HepG2 (cell line): ENCODE data around the gene SIVA1. TPM values are rescaled to one million over a fixed set of nuclear protein-coding genes. Genes with fewer than 3 reads are reported as not detected.
A peak's percentile ranks its signal among the peaks of the same experiment; 100 is the strongest.

Experiments
- ATAC-seq: fragments of 200-7000 bp; cut with Tn5 transposase; 3 replicates; pipeline ENCODE4 v1.9.1; 2020; ENCODE audit warnings: mild to moderate bottlenecking, moderate library complexity
- BruUV-seq: library from RNA; stranded (reverse); fragments of 400-500 nt; replicated peaks from 2 replicates; lab custom pipeline; 2021; lab: Mats Ljungman, UMichigan
- CTCF ChIA-PET: fragments of 300-600 bp; formaldehyde crosslinking; extraction: SDS; loops from one replicate; lab custom pipeline; 2021; ENCODE audit warnings: low total read pairs, inconsistent platforms, low intra/inter-chr PET ratio; lab: Yijun Ruan, JAX
- POLR2A ChIA-PET: fragments of 350-600 bp; sonication (Branson Sonifier 250); formaldehyde crosslinking; loops from one replicate; lab custom pipeline; 2020; ENCODE audit warnings: antibody characterized with exemption, inconsistent platforms; lab: Yijun Ruan, JAX
- DNase-seq: peaks from one replicate; pipeline ENCODE4 v3.0.0-alpha.2; 2015; ENCODE audit warnings: low spot score
- FAIRE-seq: peaks from 3 replicates; lab custom pipeline; 2011; peaks lifted over from hg19 to GRCh38; lab: Jason Lieb, UNC
- H2AFZ ChIP-seq: one replicate; pipeline ENCODE4 v1.6.1; 2011; ENCODE audit warnings: low read length, inconsistent platforms
- H3K27ac ChIP-seq: fragments of 300-600 bp; 3 replicates; pipeline ENCODE4 v1.8.0; 2011; ENCODE audit warnings: mixed run types, mild to moderate bottlenecking, mixed read lengths, low read length, inconsistent platforms; ENCODE audit not compliant: insufficient read depth; ENCODE audit errors: extremely low read length
- H3K27me3 ChIP-seq, 2 experiments: fragments of 200-600 bp in 1 of 2; 2 replicates in 1 of 2; 3 replicates in 1 of 2; pipeline versions ENCODE4 v1.6.0 to v1.8.0; 2011; ENCODE audit warnings: low read length in 2 of 2, mild to moderate bottlenecking in 2 of 2, moderate library complexity in 2 of 2, inconsistent platforms in 1 of 2; ENCODE audit not compliant: insufficient read depth in 2 of 2, control insufficient read depth in 1 of 2
- H3K36me3 ChIP-seq, 2 experiments: fragments of 200-600 bp in 1 of 2; replicated peaks in 1 of 2; 2 replicates in 1 of 2; 3 replicates in 1 of 2; pipeline versions ENCODE4 v1.5.1 to v1.8.0; 2011; ENCODE audit warnings: low read length in 2 of 2, inconsistent platforms in 1 of 2; ENCODE audit not compliant: insufficient read depth in 2 of 2, control insufficient read depth in 1 of 2
- H3K4me1 ChIP-seq: 2 replicates; pipeline ENCODE4 v1.5.1; 2012; ENCODE audit warnings: low read length, inconsistent platforms; ENCODE audit not compliant: insufficient read depth
- H3K4me2 ChIP-seq: 2 replicates; pipeline ENCODE4 v1.6.0; 2011; ENCODE audit warnings: low read depth, low read length, inconsistent platforms
- H3K4me3 ChIP-seq, 3 experiments: fragments of 200-600 bp in 1 of 3; sonication (generic), shearing (Covaris generic) in 1 of 3; replicated peaks in 1 of 3; 2 replicates each; pipeline ENCODE4 v1.5.1; 2011 to 2016; ENCODE audit warnings: low read length in 3 of 3, inconsistent platforms in 2 of 3, low read depth in 2 of 3, mild to moderate bottlenecking in 2 of 3, control low read depth in 1 of 3, mixed read lengths in 1 of 3; ENCODE audit not compliant: insufficient read depth in 1 of 3
- H3K79me2 ChIP-seq: one replicate; pipeline ENCODE4 v1.6.1; 2011; ENCODE audit warnings: low read length, inconsistent platforms; ENCODE audit not compliant: insufficient read depth
- H3K9ac ChIP-seq: 2 replicates; pipeline ENCODE4 v1.6.0; 2011; ENCODE audit warnings: mild to moderate bottlenecking, low read depth, low read length, inconsistent platforms; ENCODE audit not compliant: insufficient read depth
- H3K9me3 ChIP-seq: 2 replicates; pipeline ENCODE4 v1.5.1; 2012; ENCODE audit warnings: mild to moderate bottlenecking, low read length
- H4K20me1 ChIP-seq: 2 replicates; pipeline ENCODE4 v1.6.0; 2011; ENCODE audit warnings: inconsistent platforms, mild to moderate bottlenecking, low read length, moderate library complexity; ENCODE audit not compliant: insufficient read depth
- ATM ChIP-seq: fragments of 450-650 bp; IDR thresholded peaks from 2 replicates; pipeline ENCODE4 v1.7.1; 2017; ENCODE audit warnings: mild to moderate bottlenecking, borderline replicate concordance
- MAFK ChIP-seq, 2 experiments: IDR thresholded peaks in 1 of 2; conservative IDR thresholded peaks in 1 of 2; 2 replicates each; pipeline ENCODE4 v1.6.1; 2011; ENCODE audit warnings: improper control_type of control experiment in 2 of 2, low read length in 2 of 2
- PRPF4 ChIP-seq: fragments of 200-400 bp; formaldehyde crosslinking; IDR thresholded peaks from 2 replicates; pipeline ENCODE4 v1.6.1; 2016; ENCODE audit warnings: low read length, low read depth; ENCODE audit not compliant: poor library complexity, severe bottlenecking
- RNF2 ChIP-seq: fragments of 450-650 bp; conservative IDR thresholded peaks from 2 replicates; pipeline ENCODE4 v1.6.1; 2016; ENCODE audit warnings: low read depth
- SMAD1 ChIP-seq: sonication (generic); formaldehyde crosslinking; IDR thresholded peaks from 2 replicates; pipeline ENCODE4 v1.4.0; 2020; ENCODE audit warnings: missing genetic modification reagents, low read depth, mild to moderate bottlenecking, borderline replicate concordance
- ZNF329 ChIP-seq: sonication (generic); formaldehyde crosslinking; IDR thresholded peaks from 2 replicates; pipeline ENCODE4 v1.9.0; 2021; ENCODE audit warnings: low read depth, mild to moderate bottlenecking, missing genetic modification reagents
- ZNF563 ChIP-seq: sonication (generic); formaldehyde crosslinking; IDR thresholded peaks from 2 replicates; pipeline ENCODE4 v1.8.0; 2022; ENCODE audit warnings: mild to moderate bottlenecking, moderate library complexity, missing genetic modification reagents
- WGBS: methylation state at CpG from one replicate; pipeline ENCODE4 v1.1.6; 2017; ENCODE audit warnings: low lambda C conversion rate; 5-methylcytosine and 5-hydroxymethylcytosine counted together
- in situ Hi-C: cut with HindIII; loops from 2 replicates; pipeline ENCODE4 v1.10.0; 2017; ENCODE audit warnings: low pct_unique_long_range_greater_than_20kb; ENCODE audit not compliant: extremely low pct_ligation_motif_present
- intact Hi-C: fragments of 100-400 bp; cut with micrococcal nuclease; formaldehyde crosslinking; loops from one replicate; pipeline ENCODE4 v1.10.0; 2022; ENCODE audit not compliant: unreplicated experiment
- polyA plus RNA-seq, 8 experiments: library from polyadenylated mRNA; depleted of rRNA in 3 of 8; stranded (reverse) in 7 of 8; unstranded in 1 of 8; fragments of >200 nt; fragmentation: Illumina TruSeq in 4 of 8; extraction: Trizol in 4 of 8; gene quantifications; 2 replicates each; pipeline versions ENCODE4 v1.2.1 to v1.2.3, GENCODE V29; 2011 to 2016; ENCODE audit warnings: low read depth in 4 of 8, missing spikeins in 1 of 8, mixed read lengths in 1 of 8; ENCODE audit not compliant: insufficient read depth in 1 of 8
- total RNA-seq, 5 experiments: library from RNA; depleted of rRNA; stranded (reverse); fragments of >200 nt; fragmentation: Illumina TruSeq; extraction: Trizol; gene quantifications; 2 replicates each; pipeline ENCODE4 v1.2.3, GENCODE V29; 2016; ENCODE audit warnings: low read depth in 1 of 5
- TF ChIP-seq, protein P1 (sequence below): sonication (generic); formaldehyde crosslinking; IDR thresholded peaks from 2 replicates; pipeline ENCODE4 v1.4.0; 2020; ENCODE audit warnings: missing genetic modification reagents
- TF ChIP-seq, protein P2 (sequence below): sonication (generic); formaldehyde crosslinking; IDR thresholded peaks from 2 replicates; pipeline ENCODE4 v1.8.1; 2022; ENCODE audit warnings: low read depth, mild to moderate bottlenecking, missing genetic modification reagents
- TF ChIP-seq, protein P3 (sequence below): sonication (generic); formaldehyde crosslinking; IDR thresholded peaks from 2 replicates; pipeline ENCODE4 v1.5.1; 2020; ENCODE audit warnings: mild to moderate bottlenecking, missing genetic modification reagents, borderline replicate concordance

Gene SIVA1
- total and polyA plus RNA-seq, 2 of the 13 experiments (the other 11 are each of a cell fraction or from before 2014, with no cell fraction given) = 123 to 186 TPM

DNA sequence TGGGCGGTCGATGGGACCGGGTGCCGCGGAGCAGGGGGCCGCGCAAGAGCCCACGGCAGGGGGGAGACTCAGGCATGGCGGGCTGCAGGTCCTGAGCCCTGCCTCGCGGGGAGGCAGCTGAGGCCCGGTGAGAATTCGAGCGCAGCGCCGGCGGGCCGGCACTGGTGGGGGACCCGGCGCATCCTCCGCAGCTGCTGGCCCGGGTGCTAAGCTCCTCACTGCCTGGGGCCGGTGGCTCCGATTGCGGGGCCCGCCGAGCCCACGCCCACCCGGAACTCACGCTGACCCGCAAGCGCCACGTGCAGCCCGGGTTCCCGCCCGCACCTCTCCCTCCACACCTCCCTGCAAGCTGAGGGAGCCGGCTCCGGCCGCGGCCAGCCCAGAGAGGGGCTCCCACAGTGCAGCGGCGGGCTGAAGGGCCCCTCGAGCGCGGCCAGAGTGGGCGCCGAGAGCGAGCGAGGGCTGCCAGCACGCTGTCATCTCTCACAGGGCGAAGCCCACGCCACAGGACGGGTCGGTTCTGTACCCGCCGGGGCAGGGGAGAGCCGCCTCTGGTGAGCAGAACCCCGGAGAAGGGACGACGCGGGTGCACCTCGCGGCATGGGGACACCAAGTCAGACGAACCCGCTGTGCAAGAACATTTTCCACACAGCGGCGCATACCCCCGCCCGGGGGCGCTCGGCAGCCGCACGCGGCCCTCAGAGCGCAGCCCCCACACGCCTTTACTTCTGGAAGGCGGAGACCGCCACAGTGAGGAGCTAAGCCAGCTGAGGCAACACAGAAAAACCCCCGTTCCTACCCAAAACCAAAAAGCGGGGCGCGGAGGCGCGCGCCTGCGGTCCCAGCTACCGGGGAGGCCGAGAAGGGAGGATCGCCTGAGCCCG is 1.2 kb upstream of the SIVA1 start:
- Histone ChIP-seq H3K4me2 (peak overlapping the region; percentile 90), H3K36me3 (peaks cover 5 to 12% of the 10 kb centered on the region in 2 experiments; a peak in 3 of 5 replicates), H2AFZ (no peak overlapping the region), H3K9ac (peak overlapping the region; percentile 73), H3K9me3 (no peaks in the 10 kb centered on the region), H3K4me1 (peaks cover 78% of the 10 kb centered on the region), H3K27me3 (no peaks in the 10 kb centered on the region), H3K79me2 (peaks cover 38% of the 10 kb centered on the region), H4K20me1 (peaks cover 16% of the 10 kb centered on the region), H3K4me3 (peak overlapping the region; percentile 18 to 94 (median 42); a peak in 4 of 6 replicates), H3K27ac (peak overlapping the region; percentile 82)
- intact Hi-C loops (loop anchor here (2.0 kb wide), 1 partner anchor 15 kb away; no protein-coding TSS in a partner anchor), in situ Hi-C loops (no loop called here)
- POLR2A ChIA-PET = interaction anchor here (0.5 to 4.8 kb wide), 19 partner anchors 9 to 537 kb away, joined by 3 to 72 read pairs (median 7); partner anchors contain the start of genes ADSS1, CDCA4, CEP170B and ZBTB42
- FAIRE-seq (no peak), ATAC-seq (no peak), DNase-seq (no peak)
- no TSS peak for BruUV-seq
- WGBS = 88% methylated on average over 47 of the region's 90 CpGs
- CTCF ChIA-PET = no interaction called here
- TF ChIP-seq RNF2 = no peak
- TF ChIP-seq, protein P1, sequence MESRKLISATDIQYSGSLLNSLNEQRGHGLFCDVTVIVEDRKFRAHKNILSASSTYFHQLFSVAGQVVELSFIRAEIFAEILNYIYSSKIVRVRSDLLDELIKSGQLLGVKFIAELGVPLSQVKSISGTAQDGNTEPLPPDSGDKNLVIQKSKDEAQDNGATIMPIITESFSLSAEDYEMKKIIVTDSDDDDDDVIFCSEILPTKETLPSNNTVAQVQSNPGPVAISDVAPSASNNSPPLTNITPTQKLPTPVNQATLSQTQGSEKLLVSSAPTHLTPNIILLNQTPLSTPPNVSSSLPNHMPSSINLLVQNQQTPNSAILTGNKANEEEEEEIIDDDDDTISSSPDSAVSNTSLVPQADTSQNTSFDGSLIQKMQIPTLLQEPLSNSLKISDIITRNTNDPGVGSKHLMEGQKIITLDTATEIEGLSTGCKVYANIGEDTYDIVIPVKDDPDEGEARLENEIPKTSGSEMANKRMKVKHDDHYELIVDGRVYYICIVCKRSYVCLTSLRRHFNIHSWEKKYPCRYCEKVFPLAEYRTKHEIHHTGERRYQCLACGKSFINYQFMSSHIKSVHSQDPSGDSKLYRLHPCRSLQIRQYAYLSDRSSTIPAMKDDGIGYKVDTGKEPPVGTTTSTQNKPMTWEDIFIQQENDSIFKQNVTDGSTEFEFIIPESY = peak; percentile 56; the same call in 1 of the 2 replicates
- TF ChIP-seq SMAD1 (CRISPR knock-in tag) = no peak
- TF ChIP-seq MAFK (conservative IDR thresholded peaks at IDR 0.05 in 1 of 2, IDR thresholded peaks at IDR 0.05 in 1 of 2; ENCODE audit: low read length in 2 of 2) = no peak
- TF ChIP-seq ZNF563 = no peak
- TF ChIP-seq ATM = no peak
- no peak for TF ChIP-seq ZNF329 (CRISPR knock-in tag)
- TF ChIP-seq, protein P2, sequence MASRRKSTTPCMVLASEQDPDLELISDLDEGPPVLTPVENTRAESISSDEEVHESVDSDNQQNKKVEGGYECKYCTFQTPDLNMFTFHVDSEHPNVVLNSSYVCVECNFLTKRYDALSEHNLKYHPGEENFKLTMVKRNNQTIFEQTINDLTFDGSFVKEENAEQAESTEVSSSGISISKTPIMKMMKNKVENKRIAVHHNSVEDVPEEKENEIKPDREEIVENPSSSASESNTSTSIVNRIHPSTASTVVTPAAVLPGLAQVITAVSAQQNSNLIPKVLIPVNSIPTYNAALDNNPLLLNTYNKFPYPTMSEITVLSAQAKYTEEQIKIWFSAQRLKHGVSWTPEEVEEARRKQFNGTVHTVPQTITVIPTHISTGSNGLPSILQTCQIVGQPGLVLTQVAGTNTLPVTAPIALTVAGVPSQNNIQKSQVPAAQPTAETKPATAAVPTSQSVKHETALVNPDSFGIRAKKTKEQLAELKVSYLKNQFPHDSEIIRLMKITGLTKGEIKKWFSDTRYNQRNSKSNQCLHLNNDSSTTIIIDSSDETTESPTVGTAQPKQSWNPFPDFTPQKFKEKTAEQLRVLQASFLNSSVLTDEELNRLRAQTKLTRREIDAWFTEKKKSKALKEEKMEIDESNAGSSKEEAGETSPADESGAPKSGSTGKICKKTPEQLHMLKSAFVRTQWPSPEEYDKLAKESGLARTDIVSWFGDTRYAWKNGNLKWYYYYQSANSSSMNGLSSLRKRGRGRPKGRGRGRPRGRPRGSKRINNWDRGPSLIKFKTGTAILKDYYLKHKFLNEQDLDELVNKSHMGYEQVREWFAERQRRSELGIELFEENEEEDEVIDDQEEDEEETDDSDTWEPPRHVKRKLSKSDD (CRISPR knock-in tag) = no peak
- peak; percentile 13 for TF ChIP-seq PRPF4
- TF ChIP-seq, protein P3, sequence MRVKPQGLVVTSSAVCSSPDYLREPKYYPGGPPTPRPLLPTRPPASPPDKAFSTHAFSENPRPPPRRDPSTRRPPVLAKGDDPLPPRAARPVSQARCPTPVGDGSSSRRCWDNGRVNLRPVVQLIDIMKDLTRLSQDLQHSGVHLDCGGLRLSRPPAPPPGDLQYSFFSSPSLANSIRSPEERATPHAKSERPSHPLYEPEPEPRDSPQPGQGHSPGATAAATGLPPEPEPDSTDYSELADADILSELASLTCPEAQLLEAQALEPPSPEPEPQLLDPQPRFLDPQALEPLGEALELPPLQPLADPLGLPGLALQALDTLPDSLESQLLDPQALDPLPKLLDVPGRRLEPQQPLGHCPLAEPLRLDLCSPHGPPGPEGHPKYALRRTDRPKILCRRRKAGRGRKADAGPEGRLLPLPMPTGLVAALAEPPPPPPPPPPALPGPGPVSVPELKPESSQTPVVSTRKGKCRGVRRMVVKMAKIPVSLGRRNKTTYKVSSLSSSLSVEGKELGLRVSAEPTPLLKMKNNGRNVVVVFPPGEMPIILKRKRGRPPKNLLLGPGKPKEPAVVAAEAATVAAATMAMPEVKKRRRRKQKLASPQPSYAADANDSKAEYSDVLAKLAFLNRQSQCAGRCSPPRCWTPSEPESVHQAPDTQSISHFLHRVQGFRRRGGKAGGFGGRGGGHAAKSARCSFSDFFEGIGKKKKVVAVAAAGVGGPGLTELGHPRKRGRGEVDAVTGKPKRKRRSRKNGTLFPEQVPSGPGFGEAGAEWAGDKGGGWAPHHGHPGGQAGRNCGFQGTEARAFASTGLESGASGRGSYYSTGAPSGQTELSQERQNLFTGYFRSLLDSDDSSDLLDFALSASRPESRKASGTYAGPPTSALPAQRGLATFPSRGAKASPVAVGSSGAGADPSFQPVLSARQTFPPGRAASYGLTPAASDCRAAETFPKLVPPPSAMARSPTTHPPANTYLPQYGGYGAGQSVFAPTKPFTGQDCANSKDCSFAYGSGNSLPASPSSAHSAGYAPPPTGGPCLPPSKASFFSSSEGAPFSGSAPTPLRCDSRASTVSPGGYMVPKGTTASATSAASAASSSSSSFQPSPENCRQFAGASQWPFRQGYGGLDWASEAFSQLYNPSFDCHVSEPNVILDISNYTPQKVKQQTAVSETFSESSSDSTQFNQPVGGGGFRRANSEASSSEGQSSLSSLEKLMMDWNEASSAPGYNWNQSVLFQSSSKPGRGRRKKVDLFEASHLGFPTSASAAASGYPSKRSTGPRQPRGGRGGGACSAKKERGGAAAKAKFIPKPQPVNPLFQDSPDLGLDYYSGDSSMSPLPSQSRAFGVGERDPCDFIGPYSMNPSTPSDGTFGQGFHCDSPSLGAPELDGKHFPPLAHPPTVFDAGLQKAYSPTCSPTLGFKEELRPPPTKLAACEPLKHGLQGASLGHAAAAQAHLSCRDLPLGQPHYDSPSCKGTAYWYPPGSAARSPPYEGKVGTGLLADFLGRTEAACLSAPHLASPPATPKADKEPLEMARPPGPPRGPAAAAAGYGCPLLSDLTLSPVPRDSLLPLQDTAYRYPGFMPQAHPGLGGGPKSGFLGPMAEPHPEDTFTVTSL (CRISPR knock-in tag) = no peak
